ENCODE data around the gene KY. TPM values are rescaled to one million over a fixed set of nuclear protein-coding genes. Genes with fewer than 3 reads are reported as not detected.

Gene KY
- total and polyA plus RNA-seq, 2 of the 8 experiments (the other 6 are each of a cell fraction or from before 2014, with no cell fraction given) = not detected

DNA sequence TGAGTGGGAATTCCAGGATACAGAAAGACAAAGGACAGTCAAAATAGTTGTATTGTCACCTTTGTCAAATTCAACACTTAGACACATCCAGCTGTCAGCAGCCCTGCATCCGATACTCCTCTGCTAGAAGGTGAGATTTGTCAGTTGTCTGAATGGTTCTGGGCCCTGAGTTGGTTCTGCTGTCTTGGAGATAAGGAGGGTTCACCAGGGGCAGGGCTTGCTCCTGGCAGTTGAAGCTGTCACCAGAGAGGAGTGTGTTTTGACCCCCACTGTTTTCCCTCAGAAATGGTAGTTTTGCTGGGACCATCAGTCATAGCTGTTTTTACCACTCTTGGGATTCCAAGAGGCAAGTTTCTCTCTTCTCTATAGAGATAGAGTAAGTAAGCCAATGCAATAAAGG is 3.2 kb upstream of the KY start:
- Histone ChIP-seq H3K79me1 (ENCODE audit: low read depth, low read length) (no peaks in the 10 kb centered on the region), H3K36me3 (ENCODE audit: control insufficient read depth in 2 of 4, insufficient read depth in 4 of 4, low read length in 3 of 4) (no peaks in the 10 kb centered on the region), H3K23ac (ENCODE audit: insufficient read length) (no peak overlapping the region), H3K56ac (replicated peaks; ENCODE audit: insufficient read length, low read depth, low read length) (no peak overlapping the region), H2AK5ac (ENCODE audit: low read depth, low read length) (no peak overlapping the region), H3K4me1 (replicated peaks in 1 of 4; ENCODE audit: control insufficient read depth in 3 of 4, insufficient read depth in 4 of 4, low read length in 3 of 4) (peaks cover 0 to 6% (median 2%) of the 10 kb centered on the region in 4 experiments; a peak in 5 of 7 replicates), H2BK15ac (ENCODE audit: low read length) (no peak overlapping the region), H3K14ac (ENCODE audit: insufficient read length) (no peak overlapping the region), H3K27me3 (replicated peaks in 1 of 4; ENCODE audit: control insufficient read depth in 3 of 4, extremely low read depth in 1 of 4, insufficient read depth in 3 of 4, low read length in 3 of 4) (peaks cover 47 to 75% (median 73%) of the 10 kb centered on the region in 4 experiments), H2AFZ (ENCODE audit: low read length) (no peak overlapping the region), H2BK20ac (ENCODE audit: low read length) (no peak overlapping the region), H3K4me3 (ENCODE audit: extremely low read depth in 1 of 4, insufficient read depth in 2 of 4, low read depth in 3 of 4, low read length in 4 of 4) (no peak overlapping the region), H4K91ac (replicated peaks; ENCODE audit: insufficient read length, low read length) (no peak overlapping the region), H3K4me2 (ENCODE audit: insufficient read depth in 1 of 2, low read depth in 2 of 2, low read length in 2 of 2) (no peak overlapping the region), H3K79me2 (ENCODE audit: control insufficient read depth in 1 of 2, insufficient read depth in 2 of 2, low read length in 2 of 2) (no peaks in the 10 kb centered on the region), H2BK12ac (ENCODE audit: low read depth, low read length) (no peak overlapping the region), H3K4ac (replicated peaks; ENCODE audit: insufficient read length, low read depth, low read length) (no peak overlapping the region), H4K5ac (ENCODE audit: insufficient read length, low read depth, low read length) (no peak overlapping the region), H2BK120ac (replicated peaks; ENCODE audit: low read depth, low read length) (no peak overlapping the region), H3K27ac (ENCODE audit: low read depth, low read length) (no peak overlapping the region), H3K9ac (replicated peaks in 1 of 4; ENCODE audit: extremely low read depth in 1 of 4, low read depth in 3 of 4, low read length in 3 of 4) (no peak overlapping the region), H2BK5ac (ENCODE audit: low read depth, low read length) (no peak overlapping the region), H3K9me3 (ENCODE audit: insufficient read depth in 2 of 2, low read depth in 1 of 2, low read length in 1 of 2) (no peaks in the 10 kb centered on the region), H3K18ac (ENCODE audit: extremely low read depth, low read length) (no peak overlapping the region), H4K20me1 (replicated peaks in 1 of 2; ENCODE audit: control insufficient read depth in 1 of 2, insufficient read depth in 2 of 2, low read length in 2 of 2) (peaks cover 2 to 21% of the 10 kb centered on the region in 2 experiments), H4K8ac (ENCODE audit: extremely low read depth, insufficient read depth, low read length) (no peak overlapping the region), H3K23me2 (ENCODE audit: low read depth, low read length) (peaks cover 10% of the 10 kb centered on the region; the same call in 1 of the 2 replicates)
- DNase-seq (ENCODE audit: low read depth in 1 of 2, low spot score in 2 of 2) = peak in 1 of 2 experiments; percentile 11
- no peak for TF ChIP-seq GTF2F1 (IDR thresholded peaks at IDR 0.05; ENCODE audit: borderline replicate concordance, low read depth, low read length)
- TF ChIP-seq SAP30 (IDR thresholded peaks at IDR 0.05; ENCODE audit: insufficient read depth, insufficient replicate concordance, low read length) = no peak
- TF ChIP-seq ZNF274 (IDR thresholded peaks at IDR 0.05; ENCODE audit: borderline replicate concordance, extremely low read depth, low read length) = no peak
- ChIA-PET POLR2A (ENCODE audit: partially characterized antibody) (no interaction called here), CTCF (ENCODE audit: partially characterized antibody) (interaction anchor here (0.9 to 9.4 kb wide), 6 partner anchors 14 to 101 kb away, joined by 3 to 78 read pairs (median 6); no protein-coding TSS in a partner anchor)
- 93% methylated on average over 1 of the region's 1 CpG; no CpG with 5 or more reads in 1 of the 2 experiments for WGBS, 2 experiments (ENCODE audit: extremely low coverage in 1 of 2, insufficient coverage in 1 of 2, insufficient read length in 1 of 2, insufficient replicate concordance in 2 of 2, low coverage in 1 of 2, low lambda C conversion rate in 2 of 2, missing lambda C conversion rate in 1 of 2)
- no peak for FAIRE-seq

All from H1 (cell line).